HL-60 (cell line): Measurements from ENCODE around the gene ADAMTSL5.

Experiments used
- POLR2AphosphoS5 ChIP-seq: IDR thresholded peaks from 2 replicates; pipeline ENCODE4 v1.6.1; 2012; ENCODE audit warnings: low read depth
- SPI1 ChIP-seq: IDR thresholded peaks from 2 replicates; pipeline ENCODE4 v1.6.1; 2012; ENCODE audit warnings: low read depth, mild to moderate bottlenecking, borderline replicate concordance
- TF ChIP-seq, protein P1 (sequence below): IDR thresholded peaks from one replicate; pipeline ENCODE4 v1.5.1; 2011; ENCODE audit warnings: low read length, control low read depth, inconsistent platforms; ENCODE audit not compliant: insufficient read depth

DNA sequence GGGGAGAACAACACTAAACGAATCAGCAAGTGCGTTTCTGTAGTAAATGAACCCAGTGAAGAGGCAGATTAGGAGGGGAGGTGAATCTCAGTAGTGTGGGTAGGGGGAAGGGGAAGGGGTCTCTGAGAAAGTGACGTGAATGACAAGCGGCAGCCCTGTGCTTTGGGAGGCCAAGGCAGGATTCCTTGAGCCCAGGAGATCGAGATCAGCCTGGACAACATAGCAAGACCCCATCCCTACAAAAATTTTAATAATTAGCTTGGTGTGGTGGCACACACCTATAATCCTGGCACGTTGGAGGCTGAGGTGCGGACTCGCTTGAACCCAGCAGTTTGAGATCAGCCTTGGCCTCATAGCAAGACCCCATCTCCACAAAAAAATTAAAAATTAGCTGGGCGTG is 19.2 kb upstream of the ADAMTSL5 start:
- TF ChIP-seq, protein P1, sequence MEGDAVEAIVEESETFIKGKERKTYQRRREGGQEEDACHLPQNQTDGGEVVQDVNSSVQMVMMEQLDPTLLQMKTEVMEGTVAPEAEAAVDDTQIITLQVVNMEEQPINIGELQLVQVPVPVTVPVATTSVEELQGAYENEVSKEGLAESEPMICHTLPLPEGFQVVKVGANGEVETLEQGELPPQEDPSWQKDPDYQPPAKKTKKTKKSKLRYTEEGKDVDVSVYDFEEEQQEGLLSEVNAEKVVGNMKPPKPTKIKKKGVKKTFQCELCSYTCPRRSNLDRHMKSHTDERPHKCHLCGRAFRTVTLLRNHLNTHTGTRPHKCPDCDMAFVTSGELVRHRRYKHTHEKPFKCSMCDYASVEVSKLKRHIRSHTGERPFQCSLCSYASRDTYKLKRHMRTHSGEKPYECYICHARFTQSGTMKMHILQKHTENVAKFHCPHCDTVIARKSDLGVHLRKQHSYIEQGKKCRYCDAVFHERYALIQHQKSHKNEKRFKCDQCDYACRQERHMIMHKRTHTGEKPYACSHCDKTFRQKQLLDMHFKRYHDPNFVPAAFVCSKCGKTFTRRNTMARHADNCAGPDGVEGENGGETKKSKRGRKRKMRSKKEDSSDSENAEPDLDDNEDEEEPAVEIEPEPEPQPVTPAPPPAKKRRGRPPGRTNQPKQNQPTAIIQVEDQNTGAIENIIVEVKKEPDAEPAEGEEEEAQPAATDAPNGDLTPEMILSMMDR, result no peak
- TF ChIP-seq POLR2AphosphoS5, result no peak
- TF ChIP-seq SPI1, result no peak
